Esophagus squamous epithelium (tissue), 5 donors: ENCODE data around the gene SLC1A2. TPM values are rescaled to one million over a fixed set of nuclear protein-coding genes. Genes with fewer than 3 reads are reported as not detected.
A peak's percentile ranks its signal among the peaks of the same experiment; 100 is the strongest.

ENCODE experiments used
- DNase-seq: peaks from one replicate; lab custom pipeline; 2025; lab: John Stamatoyannopoulos, UW
- H3K27ac ChIP-seq, 4 donors: fragments of 200-600 bp; sonication (generic); one replicate each; pipeline ENCODE4 v1.5.1; 2016 to 2019; ENCODE audit warnings: mild to moderate bottlenecking in 1 of 4
- H3K27me3 ChIP-seq, 4 donors: fragments of 200-600 bp; sonication (generic); 1 replicate in 3 of 4; 2 replicates in 1 of 4; pipeline versions ENCODE4 v1.5.1 to v1.6.0; 2017 to 2021; ENCODE audit warnings: antibody characterized with exemption in 1 of 4
- H3K36me3 ChIP-seq, 3 donors: fragments of 200-600 bp; sonication (generic); one replicate each; pipeline ENCODE4 v1.5.1; 2016 to 2019
- H3K4me1 ChIP-seq, 3 donors: fragments of 200-600 bp; sonication (generic); one replicate each; pipeline ENCODE4 v1.5.1; 2017 to 2019
- H3K4me3 ChIP-seq, 4 donors: fragments of 200-600 bp; sonication (generic); 1 replicate in 3 of 4; 2 replicates in 1 of 4; pipeline ENCODE4 v1.5.1; 2016 to 2019; ENCODE audit warnings: mild to moderate bottlenecking in 2 of 4, moderate library complexity in 1 of 4
- H3K9me3 ChIP-seq, 3 donors: fragments of 200-600 bp; sonication (generic); one replicate each; pipeline ENCODE4 v1.5.1; 2016 to 2019
- POLR2A ChIP-seq, 4 donors: fragments of 450-650 bp; IDR thresholded peaks; one replicate each; pipeline ENCODE4 v1.6.1; 2017; ENCODE audit warnings: antibody characterized with exemption in 4 of 4, mild to moderate bottlenecking in 4 of 4, moderate library complexity in 3 of 4
- WGBS, 2 donors: methylation state at CpG; one replicate each; pipeline ENCODE4 v1.1.5; 2018; 5-methylcytosine and 5-hydroxymethylcytosine counted together
- intact Hi-C: fragments of 100-400 bp; cut with DNase I; formaldehyde crosslinking; loops from one replicate; pipeline ENCODE4 v1.15.0; 2022
- total RNA-seq, 4 donors: library from RNA; depleted of rRNA; stranded (reverse); fragments of >200 nt; gene quantifications; one replicate each; pipeline ENCODE4 v1.1.0, GENCODE V29; 2016
- TF ChIP-seq, protein P1 (sequence below), 6 experiments: fragments of 450-650 bp in 4 of 6; fragments of 200-600 bp in 2 of 6; sonication (generic) in 2 of 6; IDR thresholded peaks; one replicate each; pipeline ENCODE4 v1.5.1; 2016 to 2019; ENCODE audit warnings: antibody characterized with exemption in 6 of 6, mild to moderate bottlenecking in 4 of 6, moderate library complexity in 4 of 6
- donor health status: DM: yes; HTN: yes; CAD: no.

The SLC1A2 gene
- total RNA-seq, 4 donors from 2014 or later, result 0.04 to 0.61 (median 0.19) TPM; not detected in 1

- H3K9me3 ChIP-seq, result no peaks in the 10 kb centered on the region
- no peak for TF ChIP-seq POLR2A (IDR thresholded peaks at IDR 0.05)
- TF ChIP-seq, protein P1, sequence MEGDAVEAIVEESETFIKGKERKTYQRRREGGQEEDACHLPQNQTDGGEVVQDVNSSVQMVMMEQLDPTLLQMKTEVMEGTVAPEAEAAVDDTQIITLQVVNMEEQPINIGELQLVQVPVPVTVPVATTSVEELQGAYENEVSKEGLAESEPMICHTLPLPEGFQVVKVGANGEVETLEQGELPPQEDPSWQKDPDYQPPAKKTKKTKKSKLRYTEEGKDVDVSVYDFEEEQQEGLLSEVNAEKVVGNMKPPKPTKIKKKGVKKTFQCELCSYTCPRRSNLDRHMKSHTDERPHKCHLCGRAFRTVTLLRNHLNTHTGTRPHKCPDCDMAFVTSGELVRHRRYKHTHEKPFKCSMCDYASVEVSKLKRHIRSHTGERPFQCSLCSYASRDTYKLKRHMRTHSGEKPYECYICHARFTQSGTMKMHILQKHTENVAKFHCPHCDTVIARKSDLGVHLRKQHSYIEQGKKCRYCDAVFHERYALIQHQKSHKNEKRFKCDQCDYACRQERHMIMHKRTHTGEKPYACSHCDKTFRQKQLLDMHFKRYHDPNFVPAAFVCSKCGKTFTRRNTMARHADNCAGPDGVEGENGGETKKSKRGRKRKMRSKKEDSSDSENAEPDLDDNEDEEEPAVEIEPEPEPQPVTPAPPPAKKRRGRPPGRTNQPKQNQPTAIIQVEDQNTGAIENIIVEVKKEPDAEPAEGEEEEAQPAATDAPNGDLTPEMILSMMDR (IDR thresholded peaks at IDR 0.05), result no peak
- no peak for DNase-seq
- H3K4me1 ChIP-seq, result peaks cover 4 to 29% (median 11%) of the 10 kb centered on the region in 3 donors
- 88 to 90% methylated on average over 3 of the region's 3 CpGs for WGBS, 2 donors
- H3K27me3 ChIP-seq, result no peaks in the 10 kb centered on the region
- peaks cover 0 to 20% (median 0%) of the 10 kb centered on the region in 3 donors for H3K36me3 ChIP-seq
- no peak overlapping the region for H3K4me3 ChIP-seq
- H3K27ac ChIP-seq, result no peak overlapping the region
- intact Hi-C loops, result no loop called here
Measured at GRCh38 chr11:35234460-35235156, 184.8 kb downstream of the SLC1A2 start.

DNA sequence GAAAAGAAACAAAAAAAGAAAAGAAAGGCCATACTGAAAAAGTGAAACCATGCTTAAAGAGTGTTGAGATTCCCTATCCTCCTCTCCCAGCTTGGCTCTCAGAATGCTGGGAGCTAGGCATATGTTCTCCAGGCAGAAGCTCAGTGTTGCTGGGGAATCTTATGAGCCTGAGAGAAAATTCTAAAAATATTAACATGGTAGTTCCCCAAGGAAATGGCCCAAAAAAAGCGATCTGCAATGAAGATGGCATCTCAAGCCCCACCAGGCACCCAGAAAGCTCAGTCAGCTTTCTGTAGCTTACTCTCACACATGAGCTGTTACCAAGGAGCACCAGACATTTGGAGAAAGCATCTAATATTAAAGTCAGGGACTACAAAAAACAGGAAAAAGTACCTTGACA, 185.8 kb downstream of the SLC1A2 start:
- no peak for DNase-seq
- intact Hi-C loops, result no loop called here
- TF ChIP-seq, protein P1 (IDR thresholded peaks at IDR 0.05), result no peak
- TF ChIP-seq POLR2A (IDR thresholded peaks at IDR 0.05), result no peak
- Histone ChIP-seq H3K36me3 (peaks cover 0 to 31% (median 11%) of the 10 kb centered on the region in 3 donors), H3K9me3 (no peaks in the 10 kb centered on the region), H3K27ac (peak overlapping the region in 2 of 4 donors; percentile 3 to 51), H3K4me1 (peaks cover 4 to 29% (median 11%) of the 10 kb centered on the region in 3 donors), H3K4me3 (no peak overlapping the region), H3K27me3 (no peaks in the 10 kb centered on the region)
- 71 to 100% methylated on average over 1 of the region's 1 CpG for WGBS, 2 donors

DNA sequence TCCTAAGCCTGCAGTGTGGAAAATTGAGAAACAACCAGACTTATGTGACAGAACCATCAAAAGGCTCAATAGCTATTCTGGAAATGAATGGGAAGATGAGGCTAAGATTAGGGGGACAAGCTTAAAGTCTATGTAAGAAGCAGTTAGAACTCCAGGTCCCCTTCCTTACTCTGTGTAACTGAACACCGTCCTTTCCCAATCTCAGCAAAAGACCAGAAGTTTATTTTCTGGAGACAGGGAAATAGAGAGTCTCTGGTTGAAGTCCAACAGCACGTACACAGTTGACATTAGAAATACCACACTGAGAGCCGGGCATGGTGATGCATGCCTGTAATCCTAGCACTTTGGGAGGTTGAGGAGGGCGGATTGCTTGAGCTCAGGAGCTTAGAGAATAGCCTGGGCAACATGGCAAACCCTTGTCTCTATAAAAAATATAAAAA, 186.4 kb downstream of the SLC1A2 start:
- TF ChIP-seq, protein P1 (IDR thresholded peaks at IDR 0.05), result no peak
- TF ChIP-seq POLR2A (IDR thresholded peaks at IDR 0.05), result no peak
- Histone ChIP-seq H3K9me3 (no peaks in the 10 kb centered on the region), H3K4me1 (peaks cover 4 to 31% (median 11%) of the 10 kb centered on the region in 3 donors), H3K36me3 (peaks cover 0 to 37% (median 12%) of the 10 kb centered on the region in 3 donors), H3K4me3 (no peak overlapping the region), H3K27ac (peak overlapping the region in 2 of 4 donors; percentile 18 to 51), H3K27me3 (no peaks in the 10 kb centered on the region)
- no peak for DNase-seq
- intact Hi-C loops, result no loop called here
- WGBS, 2 donors, result 40 to 46% methylated on average over 4 of the region's 4 CpGs

- intact Hi-C loops, result no loop called here
- Histone ChIP-seq H3K27me3 (no peaks in the 10 kb centered on the region), H3K36me3 (peaks cover 0 to 54% (median 12%) of the 10 kb centered on the region in 3 donors), H3K27ac (no peak overlapping the region), H3K9me3 (no peaks in the 10 kb centered on the region), H3K4me1 (peaks cover 4 to 15% (median 5%) of the 10 kb centered on the region in 3 donors), H3K4me3 (no peak overlapping the region)
- no peak for DNase-seq
- 79 to 85% methylated on average over 5 of the region's 5 CpGs for WGBS, 2 donors
- TF ChIP-seq, protein P1 (IDR thresholded peaks at IDR 0.05), result no peak
- TF ChIP-seq POLR2A (IDR thresholded peaks at IDR 0.05), result no peak
Measured at GRCh38 chr11:35231076-35231860, 188.1 kb downstream of the SLC1A2 start.

- DNase-seq, result no peak
- 78 to 100% methylated on average over 1 of the region's 1 CpG for WGBS, 2 donors
- intact Hi-C loops, result no loop called here
- Histone ChIP-seq H3K4me3 (no peak overlapping the region), H3K27me3 (no peaks in the 10 kb centered on the region), H3K9me3 (no peaks in the 10 kb centered on the region), H3K36me3 (peaks cover 0 to 62% (median 15%) of the 10 kb centered on the region in 3 donors), H3K27ac (no peak overlapping the region), H3K4me1 (peaks cover 0 to 8% (median 0%) of the 10 kb centered on the region in 3 donors)
- no peak for TF ChIP-seq POLR2A (IDR thresholded peaks at IDR 0.05)
- TF ChIP-seq, protein P1 (IDR thresholded peaks at IDR 0.05), result no peak
Measured at GRCh38 chr11:35230388-35230787, 189.0 kb downstream of the SLC1A2 start.
